AG09309 (cell line): ENCODE results near the gene CTU2.
A peak's percentile ranks its signal among the peaks of the same experiment; 100 is the strongest.

ENCODE experiments used
- DNase-seq: peaks from one replicate; pipeline ENCODE4 v3.0.0-alpha.2; 2010; ENCODE audit warnings: low read depth
- H3K4me3 ChIP-seq: 2 replicates; pipeline ENCODE4 v1.5.1; 2011; ENCODE audit warnings: mild to moderate bottlenecking, low read depth, low read length, moderate library complexity; ENCODE audit not compliant: control insufficient read depth
- TF ChIP-seq, protein P1 (sequence below): IDR thresholded peaks from 2 replicates; pipeline ENCODE4 v1.5.1; 2011; ENCODE audit warnings: mild to moderate bottlenecking, low read depth, low read length, inconsistent platforms; ENCODE audit not compliant: insufficient read depth, control insufficient read depth; ENCODE audit errors: missing control alignments

CTU2 gene

GRCh38 chr16:88744577-88745521 is 38.5 kb downstream of the CTU2 start:
- no peak for DNase-seq
- TF ChIP-seq, protein P1, sequence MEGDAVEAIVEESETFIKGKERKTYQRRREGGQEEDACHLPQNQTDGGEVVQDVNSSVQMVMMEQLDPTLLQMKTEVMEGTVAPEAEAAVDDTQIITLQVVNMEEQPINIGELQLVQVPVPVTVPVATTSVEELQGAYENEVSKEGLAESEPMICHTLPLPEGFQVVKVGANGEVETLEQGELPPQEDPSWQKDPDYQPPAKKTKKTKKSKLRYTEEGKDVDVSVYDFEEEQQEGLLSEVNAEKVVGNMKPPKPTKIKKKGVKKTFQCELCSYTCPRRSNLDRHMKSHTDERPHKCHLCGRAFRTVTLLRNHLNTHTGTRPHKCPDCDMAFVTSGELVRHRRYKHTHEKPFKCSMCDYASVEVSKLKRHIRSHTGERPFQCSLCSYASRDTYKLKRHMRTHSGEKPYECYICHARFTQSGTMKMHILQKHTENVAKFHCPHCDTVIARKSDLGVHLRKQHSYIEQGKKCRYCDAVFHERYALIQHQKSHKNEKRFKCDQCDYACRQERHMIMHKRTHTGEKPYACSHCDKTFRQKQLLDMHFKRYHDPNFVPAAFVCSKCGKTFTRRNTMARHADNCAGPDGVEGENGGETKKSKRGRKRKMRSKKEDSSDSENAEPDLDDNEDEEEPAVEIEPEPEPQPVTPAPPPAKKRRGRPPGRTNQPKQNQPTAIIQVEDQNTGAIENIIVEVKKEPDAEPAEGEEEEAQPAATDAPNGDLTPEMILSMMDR: no peak
- no peak overlapping the region for H3K4me3 ChIP-seq

DNA sequence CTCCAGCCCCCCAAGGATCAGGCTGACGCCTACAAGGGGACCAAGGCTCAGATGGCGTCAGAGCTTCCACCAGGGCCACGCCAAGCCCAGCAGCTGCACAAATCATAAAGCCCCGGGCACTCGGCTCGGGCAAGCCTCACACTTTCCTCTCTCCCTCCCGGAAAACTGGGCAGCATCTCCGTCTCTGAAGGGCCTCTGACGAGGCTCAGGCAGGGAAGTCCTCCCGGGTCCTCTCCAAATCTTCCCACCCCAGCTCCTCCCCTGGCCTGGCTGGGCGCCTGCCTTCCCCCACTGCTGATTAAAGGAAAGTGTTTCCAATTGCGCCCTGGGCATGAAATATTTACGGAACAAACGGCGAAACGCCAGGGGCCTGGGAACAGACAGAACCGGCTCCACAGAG is 40.2 kb downstream of the CTU2 start:
- no peak for DNase-seq
- H3K4me3 ChIP-seq: no peak overlapping the region
- TF ChIP-seq, protein P1: no peak

GRCh38 chr16:88747588-88748301 is 41.4 kb downstream of the CTU2 start:
- DNase-seq: no peak
- no peak overlapping the region for H3K4me3 ChIP-seq
- TF ChIP-seq, protein P1: peak; percentile 24

GRCh38 chr16:88748364-88748763 is 42.1 kb downstream of the CTU2 start:
- no peak for DNase-seq
- H3K4me3 ChIP-seq: no peak overlapping the region
- TF ChIP-seq, protein P1: no peak

- H3K4me3 ChIP-seq: no peak overlapping the region
- TF ChIP-seq, protein P1: no peak
- no peak for DNase-seq
These were observed 43.1 kb downstream of the CTU2 start for GRCh38 chr16:88749358-88749757.

- TF ChIP-seq, protein P1: no peak
- DNase-seq: no peak
- H3K4me3 ChIP-seq: no peak overlapping the region
These were observed 44.6 kb downstream of the CTU2 start for GRCh38 chr16:88750854-88751253.
